Neural progenitor cell (in vitro differentiated cells): ENCODE data around the gene SMCHD1.

Source experiments
- CTCF ChIP-seq: fragments of 200-600 bp; sonication (generic); IDR thresholded peaks from 2 replicates; pipeline ENCODE4 v1.5.1; 2017; ENCODE audit warnings: antibody characterized with exemption, mild to moderate bottlenecking
- EZH2 ChIP-seq: fragments of 200-600 bp; sonication (generic); IDR thresholded peaks from 2 replicates; pipeline ENCODE4 v1.6.1; 2017; ENCODE audit warnings: antibody characterized with exemption, mild to moderate bottlenecking, moderate library complexity
- EZH2phosphoT487 ChIP-seq: fragments of 200-600 bp; sonication (generic); IDR thresholded peaks from 2 replicates; pipeline ENCODE4 v1.6.1; 2017; ENCODE audit warnings: antibody characterized with exemption

DNA sequence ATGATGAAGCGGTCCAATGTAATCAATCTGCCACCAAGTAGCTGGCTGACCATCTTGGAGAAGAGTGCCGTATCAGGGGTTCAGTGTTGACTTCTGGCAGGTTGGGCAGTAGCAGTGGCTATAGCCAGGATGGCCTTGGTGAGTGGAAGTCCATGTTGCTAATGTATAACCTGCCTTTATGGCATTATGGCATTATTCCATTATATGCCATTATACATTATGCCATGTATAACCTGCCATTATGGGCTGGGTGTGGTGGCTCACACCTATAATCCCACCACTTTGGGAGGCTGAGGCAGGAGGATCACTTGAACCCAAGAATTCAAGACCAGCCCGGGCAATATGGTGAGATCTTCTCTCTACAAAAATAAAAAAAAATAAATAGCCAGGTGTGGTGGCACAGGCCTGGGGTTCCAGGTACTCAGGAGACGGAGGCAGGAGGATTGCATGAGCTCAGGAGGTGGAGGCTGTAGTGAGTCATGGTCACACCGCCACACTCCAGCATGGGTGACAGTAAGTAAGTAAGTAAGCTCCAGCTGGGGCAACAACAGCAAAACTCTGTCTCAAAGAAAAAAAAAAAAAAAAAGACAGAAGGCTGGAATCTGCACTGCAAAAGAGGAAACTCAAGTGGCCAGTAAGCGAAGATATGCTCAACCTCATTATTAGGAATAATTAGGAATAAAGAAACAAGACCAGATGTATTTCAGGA lies 166.8 kb downstream of the SMCHD1 start:
- no peak for TF ChIP-seq CTCF
- no peak for TF ChIP-seq EZH2
- TF ChIP-seq EZH2phosphoT487 = no peak
